ENCODE measurements around the gene ANKRD13C. TPM values are rescaled to one million over a fixed set of nuclear protein-coding genes. Genes with fewer than 3 reads are reported as not detected.

Gene ANKRD13C
- polyA plus RNA-seq, 1 donor (not counting 4 experiments of a cell fraction or from before 2014, with no cell fraction given), result 13.4 TPM

GRCh38 chr1:70315782-70316181, 38.7 kb downstream of the ANKRD13C start:
- H3K27me3 ChIP-seq (ENCODE audit: control insufficient read depth, extremely low read depth, insufficient read depth, low read length), result no peaks in the 10 kb centered on the region
- TF ChIP-seq CTCF (optimal IDR thresholded peaks at IDR 0.05 in 1 of 3, IDR thresholded peaks at IDR 0.05 in 1 of 3, conservative IDR thresholded peaks at IDR 0.05 in 1 of 3; ENCODE audit: extremely low read depth in 1 of 3, insufficient read depth in 2 of 3, low read length in 3 of 3) (no peak), EZH2 (IDR thresholded peaks at IDR 0.05; ENCODE audit: low read length) (no peak)
- no peaks in the 10 kb centered on the region for H4K20me1 ChIP-seq (ENCODE audit: control insufficient read depth, extremely low read depth, insufficient read depth, low read length)
- H3K9me1 ChIP-seq (ENCODE audit: control insufficient read depth, extremely low read depth, insufficient read depth, low read length), result no peaks in the 10 kb centered on the region
- dilution Hi-C loops (cut with MboI; ENCODE audit: extremely low pct_ligation_motif_present, low sequenced_read_pairs), result no loop called here
- H2AFZ ChIP-seq (ENCODE audit: control insufficient read depth, low read length), result no peak overlapping the region
- no peaks in the 10 kb centered on the region for H3K9me3 ChIP-seq (ENCODE audit: control insufficient read depth, low read depth, low read length)
- H3K36me3 ChIP-seq (ENCODE audit: control insufficient read depth in 2 of 2, extremely low read depth in 1 of 2, insufficient read depth in 2 of 2, low read length in 2 of 2), result no peaks in the 10 kb centered on the region
- peaks cover 28% of the 10 kb centered on the region for H3K79me2 ChIP-seq (ENCODE audit: control insufficient read depth, insufficient read depth, low read length)
- no peak overlapping the region for H3K27ac ChIP-seq (ENCODE audit: control insufficient read depth, insufficient read depth, low read length)
- peaks cover 16% of the 10 kb centered on the region for H3K4me1 ChIP-seq (ENCODE audit: control insufficient read depth, extremely low read depth, insufficient read depth, low read length)
- H3K9ac ChIP-seq (ENCODE audit: control insufficient read depth, extremely low read depth, insufficient read depth, low read length), result no peak overlapping the region
- H3K4me3 ChIP-seq (ENCODE audit: control insufficient read depth in 2 of 3, extremely low read depth in 1 of 3, insufficient read depth in 2 of 3, low read depth in 1 of 3, low read length in 3 of 3), result no peak overlapping the region
- FAIRE-seq, result no peak
- H3K4me2 ChIP-seq (ENCODE audit: control insufficient read depth, extremely low read depth, insufficient read depth, low read depth, low read length), result no peak overlapping the region
- DNase-seq (ENCODE audit: low read depth, low spot score), result no peak

- H3K9me3 ChIP-seq (ENCODE audit: control insufficient read depth, low read depth, low read length), result no peaks in the 10 kb centered on the region
- no peak overlapping the region for H3K4me2 ChIP-seq (ENCODE audit: control insufficient read depth, extremely low read depth, insufficient read depth, low read depth, low read length)
- FAIRE-seq, result no peak
- DNase-seq (ENCODE audit: low read depth, low spot score), result no peak
- H3K79me2 ChIP-seq (ENCODE audit: control insufficient read depth, insufficient read depth, low read length), result peaks cover 28% of the 10 kb centered on the region
- peaks cover 9% of the 10 kb centered on the region for H3K4me1 ChIP-seq (ENCODE audit: control insufficient read depth, extremely low read depth, insufficient read depth, low read length)
- no peaks in the 10 kb centered on the region for H3K27me3 ChIP-seq (ENCODE audit: control insufficient read depth, extremely low read depth, insufficient read depth, low read length)
- H3K9ac ChIP-seq (ENCODE audit: control insufficient read depth, extremely low read depth, insufficient read depth, low read length), result no peak overlapping the region
- no peak overlapping the region for H2AFZ ChIP-seq (ENCODE audit: control insufficient read depth, low read length)
- H3K9me1 ChIP-seq (ENCODE audit: control insufficient read depth, extremely low read depth, insufficient read depth, low read length), result no peaks in the 10 kb centered on the region
- no peaks in the 10 kb centered on the region for H4K20me1 ChIP-seq (ENCODE audit: control insufficient read depth, extremely low read depth, insufficient read depth, low read length)
- dilution Hi-C loops (cut with MboI; ENCODE audit: extremely low pct_ligation_motif_present, low sequenced_read_pairs), result no loop called here
- H3K27ac ChIP-seq (ENCODE audit: control insufficient read depth, insufficient read depth, low read length), result no peak overlapping the region
- no peaks in the 10 kb centered on the region for H3K36me3 ChIP-seq (ENCODE audit: control insufficient read depth in 2 of 2, extremely low read depth in 1 of 2, insufficient read depth in 2 of 2, low read length in 2 of 2)
- no peak for TF ChIP-seq CTCF (optimal IDR thresholded peaks at IDR 0.05 in 1 of 3, IDR thresholded peaks at IDR 0.05 in 1 of 3, conservative IDR thresholded peaks at IDR 0.05 in 1 of 3; ENCODE audit: extremely low read depth in 1 of 3, insufficient read depth in 2 of 3, low read length in 3 of 3)
- TF ChIP-seq EZH2 (IDR thresholded peaks at IDR 0.05; ENCODE audit: low read length), result no peak
- no peak overlapping the region for H3K4me3 ChIP-seq (ENCODE audit: control insufficient read depth in 2 of 3, extremely low read depth in 1 of 3, insufficient read depth in 2 of 3, low read depth in 1 of 3, low read length in 3 of 3)
Observed at GRCh38 chr1:70314706-70315304, 39.7 kb downstream of the ANKRD13C start.

Data from keratinocyte (primary cell).